ENCODE data around the gene TMEM108.

The TMEM108 gene

GRCh38 chr3:133103706-133104105 lies 65.5 kb downstream of the TMEM108 start:
- in situ Hi-C loops (cut with MboI; ENCODE audit: low pct_unique_long_range_greater_than_20kb, low sequenced_read_pairs, unreplicated experiment): no loop called here
- TF ChIP-seq, protein P1, sequence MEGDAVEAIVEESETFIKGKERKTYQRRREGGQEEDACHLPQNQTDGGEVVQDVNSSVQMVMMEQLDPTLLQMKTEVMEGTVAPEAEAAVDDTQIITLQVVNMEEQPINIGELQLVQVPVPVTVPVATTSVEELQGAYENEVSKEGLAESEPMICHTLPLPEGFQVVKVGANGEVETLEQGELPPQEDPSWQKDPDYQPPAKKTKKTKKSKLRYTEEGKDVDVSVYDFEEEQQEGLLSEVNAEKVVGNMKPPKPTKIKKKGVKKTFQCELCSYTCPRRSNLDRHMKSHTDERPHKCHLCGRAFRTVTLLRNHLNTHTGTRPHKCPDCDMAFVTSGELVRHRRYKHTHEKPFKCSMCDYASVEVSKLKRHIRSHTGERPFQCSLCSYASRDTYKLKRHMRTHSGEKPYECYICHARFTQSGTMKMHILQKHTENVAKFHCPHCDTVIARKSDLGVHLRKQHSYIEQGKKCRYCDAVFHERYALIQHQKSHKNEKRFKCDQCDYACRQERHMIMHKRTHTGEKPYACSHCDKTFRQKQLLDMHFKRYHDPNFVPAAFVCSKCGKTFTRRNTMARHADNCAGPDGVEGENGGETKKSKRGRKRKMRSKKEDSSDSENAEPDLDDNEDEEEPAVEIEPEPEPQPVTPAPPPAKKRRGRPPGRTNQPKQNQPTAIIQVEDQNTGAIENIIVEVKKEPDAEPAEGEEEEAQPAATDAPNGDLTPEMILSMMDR (IDR thresholded peaks at IDR 0.05; ENCODE audit: extremely low read depth, insufficient read depth, missing control alignments): no peak
- no peak for DNase-seq (ENCODE audit: low spot score)

GRCh38 chr3:133106169-133106568 lies 68.0 kb downstream of the TMEM108 start:
- TF ChIP-seq, protein P1 (IDR thresholded peaks at IDR 0.05; ENCODE audit: extremely low read depth, insufficient read depth, missing control alignments): no peak
- no peak for DNase-seq (ENCODE audit: low spot score)
- in situ Hi-C loops (cut with MboI; ENCODE audit: low pct_unique_long_range_greater_than_20kb, low sequenced_read_pairs, unreplicated experiment): no loop called here

DNA sequence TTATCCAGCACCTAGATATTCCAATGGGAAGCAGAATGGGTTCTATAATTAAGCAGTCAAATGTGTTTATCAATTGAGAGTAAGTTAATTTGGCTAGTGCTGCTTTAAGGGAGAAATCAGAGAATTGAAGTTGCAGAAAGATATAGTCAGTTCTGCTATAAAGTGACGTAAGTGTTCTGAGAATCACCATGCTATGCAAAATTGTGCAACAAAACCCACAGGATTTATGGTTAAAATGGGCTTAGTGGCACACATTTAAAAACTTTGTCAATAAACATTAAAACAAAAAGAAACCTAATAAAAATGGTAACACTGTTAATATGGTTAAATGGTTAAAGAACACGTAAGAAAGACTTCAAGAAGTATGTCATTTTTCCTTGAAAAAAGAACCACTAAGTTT lies 74.5 kb downstream of the TMEM108 start:
- TF ChIP-seq, protein P1 (IDR thresholded peaks at IDR 0.05; ENCODE audit: extremely low read depth, insufficient read depth, missing control alignments): no peak
- in situ Hi-C loops (cut with MboI; ENCODE audit: low pct_unique_long_range_greater_than_20kb, low sequenced_read_pairs, unreplicated experiment): no loop called here
- no peak for DNase-seq (ENCODE audit: low spot score)

- in situ Hi-C loops (cut with MboI; ENCODE audit: low pct_unique_long_range_greater_than_20kb, low sequenced_read_pairs, unreplicated experiment): no loop called here
- no peak for DNase-seq (ENCODE audit: low spot score)
- TF ChIP-seq, protein P1 (IDR thresholded peaks at IDR 0.05; ENCODE audit: extremely low read depth, insufficient read depth, missing control alignments): no peak
These were observed 75.3 kb downstream of the TMEM108 start for GRCh38 chr3:133113526-133113925.

GRCh38 chr3:133113927-133114597 lies 75.9 kb downstream of the TMEM108 start:
- in situ Hi-C loops (cut with MboI; ENCODE audit: low pct_unique_long_range_greater_than_20kb, low sequenced_read_pairs, unreplicated experiment): no loop called here
- no peak for DNase-seq (ENCODE audit: low spot score)
- TF ChIP-seq, protein P1 (IDR thresholded peaks at IDR 0.05; ENCODE audit: extremely low read depth, insufficient read depth, missing control alignments): no peak

GRCh38 chr3:133115176-133115575 lies 77.0 kb downstream of the TMEM108 start:
- TF ChIP-seq, protein P1 (IDR thresholded peaks at IDR 0.05; ENCODE audit: extremely low read depth, insufficient read depth, missing control alignments): no peak
- in situ Hi-C loops (cut with MboI; ENCODE audit: low pct_unique_long_range_greater_than_20kb, low sequenced_read_pairs, unreplicated experiment): no loop called here
- no peak for DNase-seq (ENCODE audit: low spot score)

Data from GM13977 (cell line).